ENCODE data around the gene FOXK2. TPM values are rescaled to one million over a fixed set of nuclear protein-coding genes. Genes with fewer than 3 reads are reported as not detected.

Gene FOXK2
- total and polyA plus RNA-seq, 2 of the 8 experiments (the other 6 are each of a cell fraction or from before 2014, with no cell fraction given) = 34.7 to 64.9 TPM

DNA sequence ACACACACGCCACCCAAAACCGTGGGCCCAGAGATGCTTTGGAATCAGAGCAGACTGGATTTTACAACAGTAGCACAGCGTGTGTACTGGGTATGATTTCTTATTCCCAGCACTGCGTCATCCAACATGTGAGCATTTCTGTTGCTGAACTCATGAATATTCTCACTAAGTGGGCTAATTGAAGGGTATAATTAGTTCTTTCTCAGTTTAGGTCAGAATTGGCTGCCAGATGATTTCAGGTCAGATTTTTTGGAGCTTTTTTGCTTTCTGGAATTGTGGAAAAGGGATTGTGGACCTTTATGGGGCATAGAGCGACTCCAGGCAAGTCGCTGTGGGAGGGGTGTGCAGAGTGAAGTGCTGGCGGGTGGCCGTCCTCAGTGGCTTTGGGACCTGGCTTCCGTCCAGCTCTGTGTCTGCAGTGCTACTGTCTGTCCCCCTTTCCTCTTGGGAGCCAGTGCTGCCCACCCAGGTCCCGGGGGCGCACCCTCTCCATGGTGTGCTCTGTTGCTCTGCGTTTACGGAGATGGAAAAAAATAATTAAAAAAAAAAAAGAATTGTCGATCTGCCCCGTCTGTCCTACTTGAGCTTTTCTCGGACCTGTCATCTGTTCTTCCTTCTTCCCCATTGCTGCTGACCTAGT is 25.0 kb downstream of the FOXK2 start:
- no peak overlapping the region for H3K23ac ChIP-seq (ENCODE audit: insufficient read length)
- peaks cover 25% of the 10 kb centered on the region for H3K79me1 ChIP-seq (ENCODE audit: low read depth, low read length)
- ChIA-PET CTCF (ENCODE audit: partially characterized antibody) (interaction anchor here (0.6 to 4.4 kb wide), 6 partner anchors 9 to 237 kb away, joined by 3 to 28 read pairs (median 6); no protein-coding TSS in a partner anchor), POLR2A (ENCODE audit: partially characterized antibody) (interaction anchor here (1.0 kb wide), 1 partner anchor 25 kb away, joined by 3 read pairs; the partner anchor contains the start of gene FOXK2)
- no peak overlapping the region for H4K8ac ChIP-seq (ENCODE audit: extremely low read depth, insufficient read depth, low read length)
- no peak overlapping the region for H3K56ac ChIP-seq (replicated peaks; ENCODE audit: insufficient read length, low read depth, low read length)
- H3K9ac ChIP-seq (replicated peaks in 1 of 4; ENCODE audit: extremely low read depth in 1 of 4, low read depth in 3 of 4, low read length in 3 of 4) = no peak overlapping the region
- H2BK20ac ChIP-seq (ENCODE audit: low read length) = no peak overlapping the region
- H2AFZ ChIP-seq (ENCODE audit: low read length) = no peak overlapping the region
- no peaks in the 10 kb centered on the region for H3K4me1 ChIP-seq (replicated peaks in 1 of 4; ENCODE audit: control insufficient read depth in 3 of 4, insufficient read depth in 4 of 4, low read length in 3 of 4)
- no peak overlapping the region for H2BK12ac ChIP-seq (ENCODE audit: low read depth, low read length)
- FAIRE-seq (no peak), DNase-seq (ENCODE audit: low read depth in 1 of 2, low spot score in 2 of 2) (no peak)
- H4K5ac ChIP-seq (ENCODE audit: insufficient read length, low read depth, low read length) = no peak overlapping the region
- H3K4me2 ChIP-seq (ENCODE audit: insufficient read depth in 1 of 2, low read depth in 2 of 2, low read length in 2 of 2) = no peak overlapping the region
- H4K20me1 ChIP-seq (replicated peaks in 1 of 2; ENCODE audit: control insufficient read depth in 1 of 2, insufficient read depth in 2 of 2, low read length in 2 of 2) = peaks cover 23 to 38% of the 10 kb centered on the region in 2 experiments
- H3K14ac ChIP-seq (ENCODE audit: insufficient read length) = no peak overlapping the region
- H3K27me3 ChIP-seq (replicated peaks in 1 of 4; ENCODE audit: control insufficient read depth in 3 of 4, extremely low read depth in 1 of 4, insufficient read depth in 3 of 4, low read length in 3 of 4) = no peaks in the 10 kb centered on the region
- no peak overlapping the region for H4K91ac ChIP-seq (replicated peaks; ENCODE audit: insufficient read length, low read length)
- no peak overlapping the region for H3K4ac ChIP-seq (replicated peaks; ENCODE audit: insufficient read length, low read depth, low read length)
- H3K36me3 ChIP-seq (ENCODE audit: control insufficient read depth in 2 of 4, insufficient read depth in 4 of 4, low read length in 3 of 4) = peaks cover 0 to 2% (median 0%) of the 10 kb centered on the region in 4 experiments; a peak in 1 of 8 replicates
- no peak overlapping the region for H2BK5ac ChIP-seq (ENCODE audit: low read depth, low read length)
- H3K23me2 ChIP-seq (ENCODE audit: low read depth, low read length) = no peaks in the 10 kb centered on the region
- H2BK120ac ChIP-seq (replicated peaks; ENCODE audit: low read depth, low read length) = no peak overlapping the region
- H2BK15ac ChIP-seq (ENCODE audit: low read length) = no peak overlapping the region
- H2AK5ac ChIP-seq (ENCODE audit: low read depth, low read length) = no peak overlapping the region
- H3K79me2 ChIP-seq (ENCODE audit: control insufficient read depth in 1 of 2, insufficient read depth in 2 of 2, low read length in 2 of 2) = peaks cover 29 to 97% of the 10 kb centered on the region in 2 experiments
- no peak for TF ChIP-seq SUZ12 (IDR thresholded peaks at IDR 0.05; ENCODE audit: low read length)
- no peak for TF ChIP-seq JUN (IDR thresholded peaks at IDR 0.05; ENCODE audit: low read depth, low read length)
- no peak for TF ChIP-seq SRF (IDR thresholded peaks at IDR 0.05; ENCODE audit: low read depth, low read length)
- no peak overlapping the region for H3K4me3 ChIP-seq (ENCODE audit: extremely low read depth in 1 of 4, insufficient read depth in 2 of 4, low read depth in 3 of 4, low read length in 4 of 4)
- H3K27ac ChIP-seq (ENCODE audit: low read depth, low read length) = no peak overlapping the region
- WGBS, 2 experiments (ENCODE audit: extremely low coverage in 1 of 2, insufficient coverage in 1 of 2, insufficient read length in 1 of 2, insufficient replicate concordance in 2 of 2, low coverage in 1 of 2, low lambda C conversion rate in 2 of 2, missing lambda C conversion rate in 1 of 2) = 89% methylated on average over 12 of the region's 16 CpGs; no CpG with 5 or more reads in 1 of the 2 experiments
- H3K9me3 ChIP-seq (ENCODE audit: insufficient read depth in 2 of 2, low read depth in 1 of 2, low read length in 1 of 2) = 0 out of 4 replicates have a peak, but pooled peaks cover 0 to 2% of the 10 kb centered on the region in 2 experiments
- no peak overlapping the region for H3K18ac ChIP-seq (ENCODE audit: extremely low read depth, low read length)
